ENCODE data around the gene FCN1. TPM values are rescaled to one million over a fixed set of nuclear protein-coding genes. Genes with fewer than 3 reads are reported as not detected.

Gene FCN1
- total RNA-seq, 1 donor from 2014 or later: 84.4 TPM

- TF ChIP-seq, protein P1, sequence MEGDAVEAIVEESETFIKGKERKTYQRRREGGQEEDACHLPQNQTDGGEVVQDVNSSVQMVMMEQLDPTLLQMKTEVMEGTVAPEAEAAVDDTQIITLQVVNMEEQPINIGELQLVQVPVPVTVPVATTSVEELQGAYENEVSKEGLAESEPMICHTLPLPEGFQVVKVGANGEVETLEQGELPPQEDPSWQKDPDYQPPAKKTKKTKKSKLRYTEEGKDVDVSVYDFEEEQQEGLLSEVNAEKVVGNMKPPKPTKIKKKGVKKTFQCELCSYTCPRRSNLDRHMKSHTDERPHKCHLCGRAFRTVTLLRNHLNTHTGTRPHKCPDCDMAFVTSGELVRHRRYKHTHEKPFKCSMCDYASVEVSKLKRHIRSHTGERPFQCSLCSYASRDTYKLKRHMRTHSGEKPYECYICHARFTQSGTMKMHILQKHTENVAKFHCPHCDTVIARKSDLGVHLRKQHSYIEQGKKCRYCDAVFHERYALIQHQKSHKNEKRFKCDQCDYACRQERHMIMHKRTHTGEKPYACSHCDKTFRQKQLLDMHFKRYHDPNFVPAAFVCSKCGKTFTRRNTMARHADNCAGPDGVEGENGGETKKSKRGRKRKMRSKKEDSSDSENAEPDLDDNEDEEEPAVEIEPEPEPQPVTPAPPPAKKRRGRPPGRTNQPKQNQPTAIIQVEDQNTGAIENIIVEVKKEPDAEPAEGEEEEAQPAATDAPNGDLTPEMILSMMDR (IDR thresholded peaks at IDR 0.05): no peak
- no peaks in the 10 kb centered on the region for H3K36me3 ChIP-seq
- no peak for ATAC-seq
- no peak for DNase-seq
- intact Hi-C loops (cut with DNase I): no loop called here
- H3K4me3 ChIP-seq: no peak overlapping the region
- H3K9me3 ChIP-seq: no peaks in the 10 kb centered on the region
- H3K27me3 ChIP-seq (ENCODE audit: low read depth): no peaks in the 10 kb centered on the region
- H3K4me1 ChIP-seq: peaks cover 21% of the 10 kb centered on the region
- no peak overlapping the region for H3K27ac ChIP-seq
Observed at GRCh38 chr9:134897584-134898170, 20.0 kb downstream of the FCN1 start.

DNA sequence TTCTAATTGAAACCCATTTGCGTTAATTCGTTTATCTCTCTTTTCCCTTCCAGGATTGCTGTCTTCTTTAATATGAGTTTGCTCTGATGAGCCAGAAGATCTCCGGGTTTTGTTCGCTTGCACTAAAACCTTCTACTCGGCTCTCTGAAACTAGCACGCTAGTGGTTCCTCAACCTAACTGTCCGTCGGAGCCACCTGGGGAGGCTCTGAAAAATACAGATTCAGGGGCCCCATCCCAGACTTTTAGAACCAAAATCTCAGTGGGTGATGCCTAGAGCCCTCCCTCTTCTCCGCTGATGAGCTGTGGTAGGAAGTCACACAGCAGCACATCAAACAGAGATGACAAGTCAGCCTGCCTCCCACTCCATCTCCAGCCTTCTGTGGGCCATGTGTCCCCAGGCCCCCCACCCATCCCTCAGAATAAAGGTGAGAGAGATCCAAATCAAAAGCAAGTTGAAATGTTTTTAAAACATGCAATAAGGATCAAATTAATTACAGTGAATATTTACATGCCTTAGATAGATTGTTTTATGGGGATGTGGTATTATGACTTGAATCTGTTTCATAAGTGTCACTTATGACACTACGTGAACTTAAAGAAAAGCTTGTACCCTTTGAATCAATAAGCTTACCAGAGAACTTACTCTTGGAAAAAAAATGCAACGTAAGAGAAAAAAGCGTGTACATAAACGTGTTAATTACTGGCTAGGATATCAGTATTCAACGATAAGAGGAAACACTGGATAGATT, 20.7 kb downstream of the FCN1 start:
- TF ChIP-seq, protein P1 (IDR thresholded peaks at IDR 0.05): no peak
- intact Hi-C loops (cut with DNase I): no loop called here
- Histone ChIP-seq H3K36me3 (no peaks in the 10 kb centered on the region), H3K9me3 (no peaks in the 10 kb centered on the region), H3K4me1 (peaks cover 21% of the 10 kb centered on the region), H3K27ac (peak overlapping the region; percentile 24), H3K4me3 (no peak overlapping the region), H3K27me3 (ENCODE audit: low read depth) (no peaks in the 10 kb centered on the region)
- no peak for ATAC-seq
- DNase-seq: peak; percentile 2

- ATAC-seq (peak; percentile 24 to 37), DNase-seq (peak; percentile 18)
- Histone ChIP-seq H3K27ac (peak overlapping the region; percentile 11), H3K4me1 (peaks cover 25% of the 10 kb centered on the region), H3K27me3 (ENCODE audit: low read depth) (no peaks in the 10 kb centered on the region), H3K36me3 (no peaks in the 10 kb centered on the region), H3K9me3 (no peaks in the 10 kb centered on the region), H3K4me3 (no peak overlapping the region)
- TF ChIP-seq, protein P1 (IDR thresholded peaks at IDR 0.05): no peak
- intact Hi-C loops (cut with DNase I): no loop called here
Observed at GRCh38 chr9:134895908-134896833, 21.5 kb downstream of the FCN1 start.

GRCh38 chr9:134895567-134895907, 22.2 kb downstream of the FCN1 start:
- H3K4me1 ChIP-seq: peaks cover 25% of the 10 kb centered on the region
- H3K36me3 ChIP-seq: no peaks in the 10 kb centered on the region
- ATAC-seq (no peak), DNase-seq (no peak)
- no peak overlapping the region for H3K4me3 ChIP-seq
- TF ChIP-seq, protein P1 (IDR thresholded peaks at IDR 0.05): no peak
- H3K27me3 ChIP-seq (ENCODE audit: low read depth): no peaks in the 10 kb centered on the region
- H3K27ac ChIP-seq: no peak overlapping the region
- H3K9me3 ChIP-seq: no peaks in the 10 kb centered on the region
- intact Hi-C loops (cut with DNase I): no loop called here

DNA sequence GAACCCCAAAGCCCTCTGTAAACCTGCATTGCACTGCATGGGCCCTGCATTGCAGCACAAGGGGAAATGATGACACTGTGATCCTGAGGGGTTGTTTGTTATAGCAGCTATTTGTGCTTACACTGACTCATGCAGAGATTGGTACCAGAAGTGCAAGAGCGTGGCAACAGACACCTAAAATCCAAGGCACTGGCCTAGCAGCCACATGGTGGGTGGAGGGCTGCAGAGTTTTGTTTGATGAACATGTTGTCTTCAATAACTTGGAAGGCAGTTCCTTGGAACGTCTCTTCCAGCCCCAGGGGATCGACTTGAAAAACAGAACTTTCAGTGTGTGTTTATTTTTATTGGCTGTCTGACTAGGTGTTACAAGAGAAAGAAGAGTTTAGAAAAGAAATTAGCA, 22.6 kb downstream of the FCN1 start:
- no peaks in the 10 kb centered on the region for H3K9me3 ChIP-seq
- H3K27ac ChIP-seq: no peak overlapping the region
- H3K36me3 ChIP-seq: no peaks in the 10 kb centered on the region
- DNase-seq: peak; percentile 6
- H3K4me1 ChIP-seq: peaks cover 25% of the 10 kb centered on the region
- intact Hi-C loops (cut with DNase I): no loop called here
- no peak overlapping the region for H3K4me3 ChIP-seq
- no peak for ATAC-seq
- no peaks in the 10 kb centered on the region for H3K27me3 ChIP-seq (ENCODE audit: low read depth)
- TF ChIP-seq, protein P1 (IDR thresholded peaks at IDR 0.05): no peak
